NCI-H446 treated with DMSO at 0.1 percent for 48 hours (cell line): ENCODE measurements around the gene CEP104.

Experiments
- DNase-seq: peaks from one replicate; lab custom pipeline; 2025; lab: John Stamatoyannopoulos, UW

Gene CEP104

DNA sequence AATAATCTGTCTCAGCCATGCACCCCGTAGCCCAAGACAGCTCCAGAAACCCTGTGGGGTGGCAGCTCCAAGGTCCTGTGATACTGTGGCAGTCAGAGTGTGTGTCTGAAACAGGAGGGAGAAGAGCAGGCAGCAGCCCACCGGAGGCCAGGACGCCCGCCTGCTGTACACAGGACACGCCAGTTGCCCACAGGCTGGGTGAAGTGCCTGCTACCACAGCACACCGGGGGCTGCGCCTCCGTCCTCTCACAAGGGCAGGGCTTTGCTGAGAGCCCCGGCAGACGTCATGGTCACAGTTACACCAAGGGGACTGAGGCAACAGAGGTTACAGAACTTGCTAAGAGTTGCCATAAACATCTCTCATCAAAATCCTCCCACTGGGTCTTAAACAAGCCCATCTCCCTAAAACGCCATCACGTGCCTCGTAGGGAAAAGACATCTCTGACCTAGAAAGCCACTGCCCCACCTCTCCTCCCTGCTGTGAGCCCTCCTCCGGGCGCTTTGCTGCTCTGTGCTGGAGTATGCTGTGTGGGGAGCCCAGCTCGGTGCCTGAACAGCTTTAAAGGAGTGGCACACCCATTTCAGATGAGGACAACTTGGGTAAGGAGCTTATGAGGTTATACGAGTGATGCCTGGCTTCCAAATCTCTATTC lies 37.7 kb upstream of the CEP104 start:
- no peak for DNase-seq

GRCh38 chr1:3893190-3893589 lies 36.2 kb upstream of the CEP104 start:
- DNase-seq: no peak

DNA sequence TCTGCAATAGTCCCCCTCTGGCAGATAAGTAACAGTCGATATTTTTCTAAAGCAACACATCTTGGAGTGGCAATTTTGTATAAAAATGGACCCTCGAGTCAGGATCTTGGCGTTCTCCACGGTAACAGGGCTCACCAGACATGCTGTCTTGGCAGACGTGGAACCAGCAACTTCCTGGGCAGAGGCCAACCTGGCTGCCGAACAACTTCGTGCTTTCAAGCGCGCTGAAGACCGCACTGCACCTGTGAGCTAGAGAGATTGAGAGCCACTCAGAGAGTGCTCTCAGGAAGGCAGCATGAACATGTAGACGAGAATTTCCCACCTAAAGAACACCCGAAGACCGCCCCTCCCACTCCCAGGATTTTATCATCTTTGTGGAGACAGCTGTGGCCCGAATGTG lies 35.7 kb upstream of the CEP104 start:
- DNase-seq: no peak

DNA sequence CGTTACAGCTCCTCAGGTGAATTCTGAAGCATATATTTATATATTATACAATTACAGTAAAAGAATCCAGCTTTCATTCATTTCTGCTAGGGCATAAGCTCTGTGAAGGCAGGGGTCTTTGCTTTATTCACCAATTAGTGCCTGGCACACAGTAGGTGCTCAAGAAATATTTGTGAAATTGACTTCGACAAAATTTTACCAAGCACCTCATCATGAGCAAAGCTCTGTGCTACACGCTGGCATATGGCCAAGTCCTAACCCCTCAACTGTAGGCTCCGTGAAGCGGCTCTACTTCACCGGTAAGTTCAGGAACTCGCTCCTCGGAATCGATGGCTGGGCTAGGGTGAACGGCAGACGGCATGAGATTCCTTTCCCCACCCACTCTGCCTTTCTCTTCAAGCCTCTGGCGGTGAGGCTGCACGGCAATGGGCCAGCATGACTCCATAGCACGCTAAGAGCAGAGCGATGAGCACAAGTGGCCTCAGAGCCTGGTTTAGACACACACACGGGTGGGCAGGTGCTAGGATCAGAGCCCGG lies 34.4 kb upstream of the CEP104 start:
- DNase-seq: no peak

- no peak for DNase-seq
These were observed 33.6 kb upstream of the CEP104 start for GRCh38 chr1:3890389-3891328.

DNA sequence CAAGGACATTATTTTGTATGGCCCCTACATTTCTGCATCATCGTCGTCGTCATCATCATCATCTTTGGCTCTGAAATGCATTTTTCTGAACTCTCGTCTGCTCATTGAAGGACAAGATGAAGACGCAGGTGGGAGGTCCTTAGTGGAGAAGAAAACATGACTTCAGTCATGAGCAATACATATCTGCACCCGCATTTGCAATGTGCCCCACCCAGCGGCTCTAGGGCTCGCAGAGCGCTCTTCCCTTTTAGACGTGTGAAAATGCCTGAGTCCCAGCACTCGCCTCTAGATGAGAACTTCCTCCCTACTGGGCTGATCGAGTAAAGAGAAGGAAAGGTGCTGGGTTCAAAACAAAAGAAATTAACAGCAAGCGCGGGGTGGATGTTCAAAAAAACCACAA lies 32.9 kb upstream of the CEP104 start:
- DNase-seq: no peak

DNA sequence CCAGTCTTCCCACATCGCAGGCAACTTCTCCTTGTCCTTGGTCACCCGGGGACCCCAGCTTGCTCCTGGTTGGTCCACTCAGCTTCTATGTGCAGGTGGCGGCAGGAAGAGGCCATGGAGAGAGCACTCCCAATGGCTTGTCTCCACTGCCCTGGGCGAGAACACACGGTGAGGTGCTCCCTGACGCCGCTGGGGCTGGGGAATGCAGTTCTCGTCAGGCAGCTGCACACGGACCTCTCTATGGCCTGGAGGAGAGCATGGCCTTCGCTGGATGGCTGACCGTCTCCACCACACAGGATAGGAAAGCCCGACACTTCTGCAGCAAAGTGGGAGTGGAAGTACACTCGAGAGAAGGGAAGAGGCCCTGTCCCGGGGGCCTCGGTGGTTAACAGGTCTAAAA lies 31.3 kb upstream of the CEP104 start:
- no peak for DNase-seq

DNA sequence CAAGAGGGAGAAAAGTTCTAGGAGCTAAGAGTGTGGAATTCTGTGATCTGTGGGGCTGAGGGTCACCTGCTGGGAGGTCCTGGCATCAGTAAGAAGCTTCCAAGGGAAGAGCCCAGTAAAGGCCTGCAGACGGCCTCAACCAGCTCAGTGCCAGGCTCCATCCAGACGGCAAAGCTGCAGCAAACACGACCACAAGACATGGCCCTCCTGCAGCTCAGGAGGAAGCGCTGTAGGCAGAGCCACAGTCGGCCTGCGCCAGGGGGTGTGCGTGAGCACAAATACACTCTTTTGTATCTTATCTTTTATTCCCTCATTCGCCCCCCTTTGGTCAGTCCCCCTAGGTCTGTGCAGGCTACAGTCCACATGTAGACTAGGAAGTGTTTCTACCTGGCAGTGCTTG lies 29.7 kb upstream of the CEP104 start:
- DNase-seq: no peak

GRCh38 chr1:3886106-3886670 lies 29.2 kb upstream of the CEP104 start:
- no peak for DNase-seq

DNA sequence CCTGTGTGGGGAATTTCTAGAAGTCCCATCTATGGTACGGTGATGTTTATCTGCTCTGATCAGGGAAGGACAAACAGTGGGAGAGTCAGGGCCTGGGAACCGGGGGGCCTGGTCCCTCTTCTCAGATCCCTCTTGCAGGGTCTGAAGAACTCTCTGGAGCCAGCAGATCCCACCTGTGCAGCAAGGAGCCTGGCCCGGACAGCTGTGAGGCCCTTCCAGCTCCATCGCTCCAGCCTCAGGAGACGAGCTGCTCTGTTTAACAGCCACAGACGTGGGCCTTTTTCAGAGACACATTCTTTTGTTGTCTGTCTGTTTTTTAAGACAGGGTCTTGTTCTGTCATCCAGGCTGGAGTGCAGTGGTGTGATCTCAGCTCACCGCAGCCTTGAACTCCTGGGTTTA lies 28.6 kb upstream of the CEP104 start:
- DNase-seq: no peak

- DNase-seq: no peak
These were observed 28.0 kb upstream of the CEP104 start for GRCh38 chr1:3884966-3885365.

GRCh38 chr1:3883194-3883925 lies 26.3 kb upstream of the CEP104 start:
- no peak for DNase-seq

- DNase-seq: no peak
These were observed 24.1 kb upstream of the CEP104 start for GRCh38 chr1:3881193-3881480.

GRCh38 chr1:3880429-3881192 lies 23.6 kb upstream of the CEP104 start:
- DNase-seq: no peak

DNA sequence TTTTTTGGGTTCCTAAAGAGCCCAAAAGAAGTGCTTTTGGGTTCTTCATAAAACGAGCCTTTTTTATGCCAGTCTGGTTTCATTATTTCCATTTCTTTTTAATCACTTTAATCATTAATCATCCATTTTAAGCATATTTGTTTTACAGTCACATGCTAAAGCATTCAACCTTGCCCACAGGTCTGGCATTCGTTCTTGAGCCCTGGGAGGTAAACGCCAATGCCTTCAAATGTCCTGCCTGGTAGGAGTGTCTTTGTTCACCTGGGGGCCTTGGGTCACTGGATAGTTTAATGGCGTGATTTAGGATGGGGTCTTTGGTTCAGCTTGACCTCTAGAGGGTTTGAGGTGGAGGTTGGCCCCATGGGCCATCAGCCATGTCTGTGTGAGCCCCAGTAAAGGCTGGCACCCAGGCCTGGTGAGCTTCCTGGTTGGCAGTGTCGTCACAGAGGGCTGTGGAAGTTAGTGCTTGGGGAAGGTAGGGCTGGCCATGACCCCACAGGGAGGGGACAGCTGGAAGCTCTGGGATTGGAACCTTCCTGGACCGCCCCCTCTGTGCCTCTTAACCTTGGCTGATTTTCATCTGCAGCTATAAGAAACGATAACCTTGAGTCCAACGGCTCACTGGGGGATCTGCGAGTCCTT lies 22.9 kb upstream of the CEP104 start:
- no peak for DNase-seq

DNA sequence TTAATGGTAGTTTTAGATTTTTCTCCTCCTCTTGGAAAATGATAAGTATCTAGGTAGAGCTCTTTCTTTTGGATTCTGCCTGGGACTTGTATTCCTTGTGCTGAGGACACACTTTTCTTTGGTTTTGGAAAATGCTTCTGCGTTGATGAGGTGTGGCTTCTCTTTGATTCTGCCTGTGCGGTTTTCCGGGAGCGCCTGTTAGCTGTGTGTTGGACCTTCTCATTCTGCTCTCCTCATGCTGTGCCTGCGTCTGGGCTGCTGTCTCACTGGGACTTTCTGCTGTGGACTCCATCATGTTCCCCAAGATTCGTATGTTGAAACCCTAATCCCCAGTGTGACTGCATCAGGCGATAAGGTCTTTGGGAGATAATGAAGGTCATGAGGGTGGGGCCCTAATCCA lies 22.1 kb upstream of the CEP104 start:
- DNase-seq: no peak

DNA sequence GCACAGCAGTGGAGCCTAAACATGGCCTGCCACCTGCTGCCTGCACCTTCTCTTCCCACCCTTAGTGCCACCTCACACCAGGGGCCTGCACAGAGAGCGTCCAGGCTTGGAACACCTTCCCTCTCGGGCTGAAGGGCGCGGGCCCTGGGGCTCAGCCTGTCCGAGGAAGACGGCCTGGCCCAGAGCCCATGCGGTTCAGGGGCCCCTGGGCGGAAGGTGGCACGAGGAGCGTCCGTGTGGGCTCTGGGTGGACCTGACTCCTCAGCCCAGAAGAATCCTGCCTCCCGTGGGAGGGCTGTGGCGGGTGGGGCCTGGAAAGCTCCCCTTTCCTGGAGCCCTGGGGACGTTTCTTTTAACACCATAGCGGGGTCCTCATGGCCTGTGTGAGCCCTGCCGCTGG lies 19.7 kb upstream of the CEP104 start:
- DNase-seq: no peak

DNA sequence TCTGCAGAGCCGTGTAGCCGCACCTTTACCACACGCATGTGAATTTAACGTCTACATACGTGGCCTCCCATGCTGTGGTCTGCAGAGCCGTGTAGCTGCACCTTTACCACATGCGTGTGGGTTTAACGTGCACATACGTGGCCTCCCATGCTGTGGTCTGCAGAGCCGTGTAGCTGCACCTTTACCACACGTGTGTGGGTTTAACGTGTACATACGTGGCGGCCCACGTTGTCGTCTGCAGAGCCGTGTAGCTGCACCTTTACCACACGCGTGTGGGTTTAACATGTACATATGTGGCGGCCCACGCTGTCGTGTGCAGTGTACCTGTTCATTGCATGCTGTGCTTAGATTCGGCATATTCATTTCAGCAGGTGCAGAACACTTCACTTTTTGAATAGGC lies 17.7 kb upstream of the CEP104 start:
- no peak for DNase-seq

DNA sequence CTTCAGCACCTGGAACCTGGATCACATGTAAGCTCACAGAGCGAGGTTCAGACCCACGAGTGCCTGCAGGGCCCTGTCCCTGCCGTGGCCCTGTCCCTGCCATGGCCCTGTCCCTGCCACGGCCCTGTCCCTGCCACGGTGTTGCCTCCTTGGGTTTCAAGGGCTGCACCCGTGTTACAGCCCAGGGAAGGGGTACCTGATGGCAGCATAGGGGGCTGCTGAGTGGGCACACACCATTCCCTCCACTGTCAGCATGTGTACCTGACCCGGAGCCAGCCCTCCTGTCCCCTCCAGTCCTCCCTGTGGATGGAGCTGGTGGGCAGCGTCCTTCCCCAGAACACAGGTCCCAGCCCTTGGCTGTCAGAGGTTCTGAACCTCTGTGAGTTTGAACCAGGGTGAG lies 15.5 kb upstream of the CEP104 start:
- no peak for DNase-seq

DNA sequence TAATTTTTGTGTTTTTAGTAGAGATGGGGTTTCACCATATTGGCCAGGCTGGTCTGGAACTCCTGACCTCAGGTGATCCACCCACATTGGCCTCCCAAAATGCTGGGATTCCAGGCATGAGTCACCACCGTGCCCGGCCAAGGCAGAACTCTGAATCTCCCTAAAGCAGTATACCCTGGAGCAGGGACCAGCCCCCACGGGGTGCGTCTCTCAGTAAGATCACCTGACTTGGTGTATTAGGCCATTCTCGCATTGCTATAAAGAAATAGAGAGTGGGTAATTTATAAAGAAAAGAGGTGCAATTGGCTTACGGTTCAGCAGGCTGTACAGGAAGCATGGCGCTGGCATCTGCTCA lies 14.4 kb upstream of the CEP104 start:
- no peak for DNase-seq

DNA sequence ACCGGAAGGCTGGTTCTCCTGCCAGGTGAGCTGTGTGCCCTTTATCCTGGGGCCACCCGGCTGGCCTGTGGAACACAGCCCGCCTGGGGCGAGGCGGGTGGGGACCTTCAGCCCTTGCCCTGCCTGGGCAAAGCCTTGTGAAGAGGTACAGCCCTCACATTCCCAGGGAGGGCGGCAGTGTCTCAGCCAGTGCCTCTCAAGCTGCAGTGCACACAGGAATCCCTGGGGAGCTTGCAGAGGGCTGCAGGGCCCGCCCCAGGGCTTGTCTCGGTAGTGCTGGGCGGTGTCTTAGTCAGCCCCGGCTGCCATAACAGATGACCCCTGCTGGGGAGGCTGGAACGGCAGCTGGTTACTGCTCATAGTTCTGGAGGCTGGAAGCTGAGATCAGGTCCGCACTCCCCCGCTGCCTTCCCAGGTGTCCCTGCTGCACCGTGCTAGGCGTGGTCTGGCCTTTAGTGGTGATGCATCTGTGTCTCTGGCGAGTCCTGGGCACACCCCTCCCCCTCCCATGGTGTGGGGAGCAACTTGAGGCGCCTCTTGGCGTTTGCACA lies 12.8 kb upstream of the CEP104 start:
- no peak for DNase-seq
